ENCODE measurements around the gene RTCB.

The RTCB gene

DNA sequence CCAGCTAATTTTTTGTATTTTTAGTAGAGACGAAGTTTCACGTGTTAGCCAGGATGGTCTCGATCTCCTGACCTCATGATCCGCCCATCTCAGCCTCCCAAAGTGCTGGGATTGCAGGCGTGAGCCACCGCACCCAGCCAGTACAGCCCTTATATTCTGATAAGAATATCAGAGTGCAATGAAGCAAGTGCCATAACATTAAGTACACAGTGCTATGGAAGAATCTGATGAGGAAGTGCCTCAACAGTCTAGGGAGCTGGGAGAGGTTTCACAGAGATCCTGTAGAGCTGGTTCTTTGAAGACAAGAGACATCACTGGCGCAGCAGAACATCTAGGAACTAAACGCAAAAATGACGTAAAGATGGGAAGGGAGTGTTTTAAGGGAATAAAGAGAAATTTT, 2.1 kb downstream of the RTCB start:
- Histone ChIP-seq H3K4me2 (ENCODE audit: low read length) (peak overlapping the region; percentile 94), H3K4me3 (ENCODE audit: low read length) (no peak overlapping the region; the same call in 1 of the 2 replicates), H3K9me3 (ENCODE audit: insufficient read depth, low read length) (0 out of 2 replicates have a peak, but pooled peaks cover 5% of the 10 kb centered on the region), H3K36me3 (replicated peaks; ENCODE audit: low read depth, low read length) (peaks cover 53% of the 10 kb centered on the region), H2AFZ (ENCODE audit: low read depth, low read length) (no peak overlapping the region), H4K20me1 (ENCODE audit: insufficient read depth, low read length) (peaks cover 9% of the 10 kb centered on the region), H3K27ac (ENCODE audit: low read length) (no peak overlapping the region), H3K9ac (ENCODE audit: low read length) (no peak overlapping the region), H3K79me2 (ENCODE audit: low read length) (peaks cover 66% of the 10 kb centered on the region), H3K27me3 (ENCODE audit: low read depth, low read length) (no peaks in the 10 kb centered on the region), H3K4me1 (ENCODE audit: low read length) (peaks cover 54% of the 10 kb centered on the region)
- TF ChIP-seq, protein P1, sequence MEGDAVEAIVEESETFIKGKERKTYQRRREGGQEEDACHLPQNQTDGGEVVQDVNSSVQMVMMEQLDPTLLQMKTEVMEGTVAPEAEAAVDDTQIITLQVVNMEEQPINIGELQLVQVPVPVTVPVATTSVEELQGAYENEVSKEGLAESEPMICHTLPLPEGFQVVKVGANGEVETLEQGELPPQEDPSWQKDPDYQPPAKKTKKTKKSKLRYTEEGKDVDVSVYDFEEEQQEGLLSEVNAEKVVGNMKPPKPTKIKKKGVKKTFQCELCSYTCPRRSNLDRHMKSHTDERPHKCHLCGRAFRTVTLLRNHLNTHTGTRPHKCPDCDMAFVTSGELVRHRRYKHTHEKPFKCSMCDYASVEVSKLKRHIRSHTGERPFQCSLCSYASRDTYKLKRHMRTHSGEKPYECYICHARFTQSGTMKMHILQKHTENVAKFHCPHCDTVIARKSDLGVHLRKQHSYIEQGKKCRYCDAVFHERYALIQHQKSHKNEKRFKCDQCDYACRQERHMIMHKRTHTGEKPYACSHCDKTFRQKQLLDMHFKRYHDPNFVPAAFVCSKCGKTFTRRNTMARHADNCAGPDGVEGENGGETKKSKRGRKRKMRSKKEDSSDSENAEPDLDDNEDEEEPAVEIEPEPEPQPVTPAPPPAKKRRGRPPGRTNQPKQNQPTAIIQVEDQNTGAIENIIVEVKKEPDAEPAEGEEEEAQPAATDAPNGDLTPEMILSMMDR (IDR thresholded peaks at IDR 0.05; ENCODE audit: low read depth, low read length) = no peak
- no peak for TF ChIP-seq EZH2phosphoT487 (IDR thresholded peaks at IDR 0.05; ENCODE audit: low read depth)

GRCh38 chr22:32407936-32408335, 4.1 kb downstream of the RTCB start:
- Histone ChIP-seq H3K9me3 (ENCODE audit: insufficient read depth, low read length) (0 out of 2 replicates have a peak, but pooled peaks cover 5% of the 10 kb centered on the region), H3K4me1 (ENCODE audit: low read length) (peaks cover 43% of the 10 kb centered on the region), H3K79me2 (ENCODE audit: low read length) (peaks cover 75% of the 10 kb centered on the region), H3K36me3 (replicated peaks; ENCODE audit: low read depth, low read length) (peaks cover 72% of the 10 kb centered on the region), H3K4me2 (ENCODE audit: low read length) (peak overlapping the region; percentile 54), H4K20me1 (ENCODE audit: insufficient read depth, low read length) (peaks cover 9% of the 10 kb centered on the region), H3K4me3 (ENCODE audit: low read length) (peak overlapping the region; percentile 18), H3K9ac (ENCODE audit: low read length) (peak overlapping the region; percentile 12; the same call in 1 of the 2 replicates), H3K27me3 (ENCODE audit: low read depth, low read length) (no peaks in the 10 kb centered on the region), H3K27ac (ENCODE audit: low read length) (peak overlapping the region; percentile 89), H2AFZ (ENCODE audit: low read depth, low read length) (no peak overlapping the region)
- no peak for TF ChIP-seq EZH2phosphoT487 (IDR thresholded peaks at IDR 0.05; ENCODE audit: low read depth)
- TF ChIP-seq, protein P1 (IDR thresholded peaks at IDR 0.05; ENCODE audit: low read depth, low read length) = no peak

GRCh38 chr22:32407312-32407711, 4.7 kb downstream of the RTCB start:
- Histone ChIP-seq H3K36me3 (replicated peaks; ENCODE audit: low read depth, low read length) (peaks cover 74% of the 10 kb centered on the region), H3K9me3 (ENCODE audit: insufficient read depth, low read length) (0 out of 2 replicates have a peak, but pooled peaks cover 5% of the 10 kb centered on the region), H3K4me3 (ENCODE audit: low read length) (peak overlapping the region; percentile 37), H2AFZ (ENCODE audit: low read depth, low read length) (no peak overlapping the region), H3K9ac (ENCODE audit: low read length) (peak overlapping the region; percentile 29; the same call in 1 of the 2 replicates), H3K27ac (ENCODE audit: low read length) (peak overlapping the region; percentile 89), H3K4me2 (ENCODE audit: low read length) (peak overlapping the region; percentile 54), H3K4me1 (ENCODE audit: low read length) (peaks cover 37% of the 10 kb centered on the region), H3K27me3 (ENCODE audit: low read depth, low read length) (no peaks in the 10 kb centered on the region), H4K20me1 (ENCODE audit: insufficient read depth, low read length) (peaks cover 9% of the 10 kb centered on the region), H3K79me2 (ENCODE audit: low read length) (peaks cover 75% of the 10 kb centered on the region)
- TF ChIP-seq, protein P1 (IDR thresholded peaks at IDR 0.05; ENCODE audit: low read depth, low read length) = no peak
- no peak for TF ChIP-seq EZH2phosphoT487 (IDR thresholded peaks at IDR 0.05; ENCODE audit: low read depth)

DNA sequence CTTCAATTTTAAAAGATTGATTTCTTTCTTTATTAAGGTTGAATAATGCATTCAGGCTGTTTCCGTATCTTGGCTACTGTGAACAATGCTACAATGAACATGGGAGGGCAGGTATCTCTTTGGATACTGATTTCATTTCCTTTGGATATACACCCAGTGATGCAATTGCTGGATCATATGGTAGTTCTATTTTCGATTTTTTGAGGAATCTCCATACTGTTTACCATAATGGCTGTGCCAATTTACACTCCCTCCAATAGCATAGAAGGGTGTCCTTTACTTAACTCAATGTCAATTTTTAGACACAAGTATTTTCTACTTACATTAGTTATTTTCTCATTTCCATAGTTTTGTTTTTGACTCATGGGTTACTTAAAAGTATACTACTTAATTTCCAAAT, 8.0 kb downstream of the RTCB start:
- no peaks in the 10 kb centered on the region for H3K27me3 ChIP-seq (ENCODE audit: low read depth, low read length)
- H2AFZ ChIP-seq (ENCODE audit: low read depth, low read length) = no peak overlapping the region
- no peak overlapping the region for H3K4me3 ChIP-seq (ENCODE audit: low read length)
- no peaks in the 10 kb centered on the region for H4K20me1 ChIP-seq (ENCODE audit: insufficient read depth, low read length)
- H3K9ac ChIP-seq (ENCODE audit: low read length) = no peak overlapping the region
- peaks cover 91% of the 10 kb centered on the region for H3K36me3 ChIP-seq (replicated peaks; ENCODE audit: low read depth, low read length)
- H3K27ac ChIP-seq (ENCODE audit: low read length) = no peak overlapping the region
- no peak for TF ChIP-seq EZH2phosphoT487 (IDR thresholded peaks at IDR 0.05; ENCODE audit: low read depth)
- TF ChIP-seq, protein P1 (IDR thresholded peaks at IDR 0.05; ENCODE audit: low read depth, low read length) = no peak
- no peak overlapping the region for H3K4me2 ChIP-seq (ENCODE audit: low read length)
- peaks cover 26% of the 10 kb centered on the region for H3K4me1 ChIP-seq (ENCODE audit: low read length)
- 0 out of 2 replicates have a peak, but pooled peaks cover 5% of the 10 kb centered on the region for H3K9me3 ChIP-seq (ENCODE audit: insufficient read depth, low read length)
- H3K79me2 ChIP-seq (ENCODE audit: low read length) = peaks cover 46% of the 10 kb centered on the region

All from OCI-LY3 (cell line).